HUES48 (cell line): ENCODE results near the gene JADE2.
A peak's percentile ranks its signal among the peaks of the same experiment; 100 is the strongest.

Source experiments
- H3K27ac ChIP-seq: one replicate; pipeline ENCODE4 v1.7.0; 2013; ENCODE audit warnings: low read depth, low read length, inconsistent platforms
- H3K27me3 ChIP-seq: 2 replicates; pipeline ENCODE4 v1.6.1; 2013; ENCODE audit warnings: mild to moderate bottlenecking, low read length; ENCODE audit not compliant: control insufficient read depth, insufficient read depth
- H3K36me3 ChIP-seq: 2 replicates; pipeline ENCODE4 v1.6.1; 2013; ENCODE audit warnings: low read length; ENCODE audit not compliant: control insufficient read depth, insufficient read depth
- H3K4me1 ChIP-seq: 2 replicates; pipeline ENCODE4 v1.6.1; 2013; ENCODE audit warnings: mild to moderate bottlenecking, low read length; ENCODE audit not compliant: control insufficient read depth, insufficient read depth
- H3K4me3 ChIP-seq: 2 replicates; pipeline ENCODE4 v1.5.1; 2013; ENCODE audit warnings: mild to moderate bottlenecking, low read depth, low read length
- H3K9ac ChIP-seq: 2 replicates; pipeline ENCODE4 v1.6.1; 2013; ENCODE audit warnings: mild to moderate bottlenecking, low read depth, low read length, moderate library complexity
- H3K9me3 ChIP-seq: 2 replicates; pipeline ENCODE4 v1.6.1; 2013; ENCODE audit warnings: low read length; ENCODE audit not compliant: control insufficient read depth, insufficient read depth

JADE2 gene

DNA sequence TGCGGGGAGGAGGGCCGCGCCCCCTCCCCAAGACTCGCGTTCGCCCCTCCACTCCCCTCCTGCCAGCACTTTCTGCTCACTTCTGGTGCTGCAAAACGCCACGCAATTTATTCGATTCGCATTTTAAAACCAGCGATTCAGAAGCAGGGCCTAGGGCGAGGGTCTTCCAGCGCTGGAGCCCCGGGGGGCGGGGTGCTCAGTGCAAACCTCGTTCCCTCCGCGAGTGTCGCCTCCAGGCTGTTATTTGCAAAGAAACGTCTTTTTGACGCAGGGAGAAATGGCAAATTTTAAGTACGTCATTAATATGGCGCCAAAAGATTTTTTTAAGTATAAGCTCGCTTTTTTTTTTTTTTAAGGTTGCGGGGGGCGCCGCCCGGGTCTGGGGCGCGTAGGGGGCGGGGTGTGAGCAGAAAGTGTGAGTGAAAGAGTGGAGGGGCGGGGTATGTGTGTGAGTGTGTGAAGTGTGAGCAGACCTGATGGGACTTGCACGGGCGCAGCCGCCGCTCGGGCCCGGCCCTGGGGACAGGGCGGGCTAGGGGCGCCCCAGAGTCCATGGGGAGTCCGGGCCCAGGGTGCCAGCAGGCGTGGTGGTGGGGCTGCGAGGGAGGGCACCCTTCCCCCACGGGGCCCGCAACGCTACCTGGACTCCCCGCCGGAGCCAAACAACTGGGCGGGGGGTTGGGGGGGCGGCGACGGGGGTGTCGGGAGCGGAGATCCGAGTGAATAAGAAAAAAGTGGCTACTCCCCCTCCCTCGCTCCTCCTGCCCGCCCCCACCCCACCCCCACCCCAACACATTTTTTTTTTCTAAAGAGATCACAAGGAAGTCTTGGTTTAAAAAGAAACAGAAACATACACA is at the start of gene JADE2:
JADE2 (plus strand) TSS at position 845 of the 857 bp plus-strand sequence. CDS start 10,188 bp downstream, outside the sequence.
- Histone ChIP-seq H3K36me3 (no peaks in the 10 kb centered on the region), H3K27ac (peak within 1 kb of the TSS; percentile 98), H3K4me3 (peak within 1 kb of the TSS; percentile 89), H3K9me3 (no peaks in the 10 kb centered on the region), H3K27me3 (no peaks in the 10 kb centered on the region; the same call in 1 of the 2 replicates), H3K4me1 (peaks cover 36% of the 10 kb centered on the region), H3K9ac (peak within 1 kb of the TSS; percentile 85)

DNA sequence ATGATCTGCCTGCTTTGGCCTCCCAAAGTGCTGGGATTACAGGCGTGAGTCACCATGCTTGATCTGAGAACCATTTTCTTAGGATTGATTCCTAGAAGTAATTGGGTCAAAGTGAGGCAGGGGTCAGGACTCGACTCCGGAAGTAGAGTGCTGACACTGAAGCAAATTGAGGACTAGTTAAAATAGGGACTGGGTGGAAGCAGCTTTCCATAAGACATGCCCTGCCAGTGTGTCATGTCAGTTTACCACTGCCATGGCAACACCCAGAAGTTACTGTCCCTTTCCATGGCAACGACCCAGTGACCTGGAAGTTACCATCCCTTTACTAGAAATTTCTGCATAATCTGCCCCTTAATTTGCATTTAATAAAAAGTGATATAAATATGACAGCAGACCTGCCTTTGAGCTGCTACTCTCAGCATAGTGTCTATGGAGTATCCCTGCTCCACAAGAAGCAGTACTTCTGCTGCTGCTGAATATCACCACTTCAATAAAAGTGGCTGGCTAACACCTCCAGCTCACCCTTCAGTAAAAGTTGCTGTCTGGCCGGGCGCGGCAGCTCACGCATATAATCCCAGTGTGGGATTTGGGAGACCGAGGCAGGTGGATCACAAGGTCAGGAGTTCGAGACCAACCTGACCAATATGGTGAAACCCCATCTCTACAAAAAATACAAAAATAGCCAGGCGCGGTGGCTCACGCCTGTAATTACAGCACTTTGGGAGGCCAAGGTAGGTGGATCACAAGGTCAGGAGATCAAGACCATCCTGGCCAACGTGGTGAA is 47.8 kb upstream of the JADE2 start:
- no peaks in the 10 kb centered on the region for H3K27me3 ChIP-seq

DNA sequence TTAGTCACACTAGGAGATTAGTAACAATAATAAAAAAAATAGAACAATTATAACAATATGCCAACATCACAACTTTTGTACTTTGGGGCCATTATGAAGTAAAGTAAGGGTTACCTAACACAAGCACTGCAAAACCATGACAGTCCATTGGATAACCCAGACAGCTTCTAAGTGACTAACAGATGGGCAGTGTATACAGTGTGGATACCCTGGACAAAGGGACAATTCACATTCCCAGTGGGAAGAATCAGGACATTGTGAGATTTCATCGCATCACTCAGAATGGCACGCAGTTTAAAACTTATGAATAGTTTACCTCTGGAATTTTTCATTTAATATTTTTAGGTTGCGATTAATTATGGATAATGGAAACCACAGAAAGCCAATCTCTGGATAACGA is 45.6 kb upstream of the JADE2 start:
- Histone ChIP-seq H3K4me1 (no peaks in the 10 kb centered on the region), H3K27ac (no peak overlapping the region), H3K9ac (no peak overlapping the region), H3K9me3 (no peaks in the 10 kb centered on the region), H3K27me3 (no peaks in the 10 kb centered on the region), H3K36me3 (no peaks in the 10 kb centered on the region), H3K4me3 (no peak overlapping the region)

More for the DNA sequence above, 47.8 kb upstream of the JADE2 start:
- H3K27ac ChIP-seq, result no peak overlapping the region
- no peaks in the 10 kb centered on the region for H3K9me3 ChIP-seq
- no peaks in the 10 kb centered on the region for H3K4me1 ChIP-seq
- no peak overlapping the region for H3K4me3 ChIP-seq
- H3K36me3 ChIP-seq, result no peaks in the 10 kb centered on the region
- no peak overlapping the region for H3K9ac ChIP-seq

DNA sequence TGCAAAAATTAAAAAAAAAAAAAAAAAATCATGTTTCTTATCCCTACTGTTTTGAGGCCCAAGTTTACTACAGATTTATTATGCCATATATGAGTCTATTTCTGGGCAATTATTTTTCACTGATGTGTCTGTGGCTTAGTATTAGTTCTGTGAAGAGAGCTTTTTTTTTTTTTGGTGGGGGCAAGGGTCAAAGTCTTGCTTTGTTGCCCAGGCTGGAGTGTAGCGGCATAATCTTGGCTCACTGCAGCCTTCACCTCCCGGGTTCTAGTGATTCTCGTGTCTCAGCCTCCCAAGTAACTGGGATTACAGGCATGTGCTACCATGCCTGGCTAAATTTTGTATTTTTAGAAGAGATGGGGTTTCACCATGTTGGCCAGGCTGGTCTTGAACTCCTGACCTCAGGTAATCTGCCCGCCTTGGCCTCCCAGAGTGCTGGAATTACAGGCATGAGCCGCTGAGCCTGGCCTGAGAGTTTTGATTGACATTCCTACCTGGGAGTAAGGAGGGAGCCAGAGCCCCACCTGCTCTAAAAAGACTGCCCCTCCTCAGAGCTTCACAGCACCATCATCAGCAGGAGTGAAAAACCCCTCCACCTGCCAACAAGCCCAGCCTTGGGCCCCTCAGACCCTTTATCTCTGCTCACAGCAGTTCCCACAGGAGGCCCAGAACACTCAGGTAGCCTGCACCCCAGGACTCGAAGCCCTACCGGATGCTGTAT is 36.1 kb upstream of the JADE2 start:
- Histone ChIP-seq H3K9ac (no peak overlapping the region), H3K4me1 (no peaks in the 10 kb centered on the region), H3K9me3 (no peaks in the 10 kb centered on the region), H3K27me3 (no peaks in the 10 kb centered on the region), H3K27ac (no peak overlapping the region), H3K36me3 (no peaks in the 10 kb centered on the region), H3K4me3 (no peak overlapping the region)

DNA sequence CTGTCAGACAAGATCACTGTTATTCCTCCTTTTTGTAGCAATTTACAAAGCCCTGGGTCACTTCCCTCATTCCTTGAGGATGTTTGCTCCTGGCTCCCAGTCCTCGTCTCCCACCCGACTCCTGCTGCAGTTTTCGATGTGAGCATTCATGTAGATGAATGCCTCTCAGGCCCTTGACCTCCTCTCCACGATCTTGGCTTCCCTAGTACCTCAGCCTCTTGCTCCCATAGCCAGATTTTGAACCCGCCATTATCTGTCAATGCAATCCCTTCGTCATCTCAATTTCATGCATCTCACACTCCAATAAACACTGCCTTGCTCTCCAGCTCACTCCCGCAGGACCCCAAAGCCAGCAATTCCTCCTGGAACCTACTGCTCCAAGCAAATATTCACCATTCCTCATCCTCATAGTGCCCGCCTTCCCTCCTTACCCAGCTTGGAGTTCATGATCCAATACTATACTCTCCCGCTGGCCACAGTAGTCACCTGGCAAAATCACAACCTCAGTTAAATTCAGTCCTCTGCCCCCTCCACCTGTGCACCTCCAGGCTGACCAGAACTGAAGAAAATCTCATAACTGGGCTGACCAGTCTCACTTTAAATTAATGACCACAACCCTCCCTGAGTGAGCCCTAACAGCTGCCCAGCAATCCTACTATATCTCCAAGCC is 35.1 kb upstream of the JADE2 start:
- H3K4me1 ChIP-seq, result no peaks in the 10 kb centered on the region
- no peak overlapping the region for H3K27ac ChIP-seq
- H3K36me3 ChIP-seq, result no peaks in the 10 kb centered on the region
- no peaks in the 10 kb centered on the region for H3K27me3 ChIP-seq
- no peak overlapping the region for H3K4me3 ChIP-seq
- H3K9ac ChIP-seq, result no peak overlapping the region
- no peaks in the 10 kb centered on the region for H3K9me3 ChIP-seq

DNA sequence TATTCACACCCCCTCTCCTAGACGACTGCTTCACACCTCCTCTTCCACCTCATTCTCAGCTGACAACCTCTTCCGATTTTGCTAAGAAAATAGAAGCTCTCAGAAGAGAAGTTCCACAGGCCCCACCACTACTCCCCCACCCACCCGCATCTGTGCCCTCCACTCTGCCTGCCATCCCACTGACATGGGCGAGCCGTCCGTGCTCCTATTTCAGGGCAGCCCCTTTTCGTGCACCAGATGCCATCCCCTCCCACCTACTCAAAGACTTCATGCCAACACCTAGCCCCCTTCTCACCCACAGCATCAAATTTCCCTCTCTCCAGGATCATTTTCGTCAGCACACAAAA is 34.6 kb upstream of the JADE2 start:
- Histone ChIP-seq H3K27ac (no peak overlapping the region), H3K27me3 (no peaks in the 10 kb centered on the region), H3K4me3 (no peak overlapping the region)

DNA sequence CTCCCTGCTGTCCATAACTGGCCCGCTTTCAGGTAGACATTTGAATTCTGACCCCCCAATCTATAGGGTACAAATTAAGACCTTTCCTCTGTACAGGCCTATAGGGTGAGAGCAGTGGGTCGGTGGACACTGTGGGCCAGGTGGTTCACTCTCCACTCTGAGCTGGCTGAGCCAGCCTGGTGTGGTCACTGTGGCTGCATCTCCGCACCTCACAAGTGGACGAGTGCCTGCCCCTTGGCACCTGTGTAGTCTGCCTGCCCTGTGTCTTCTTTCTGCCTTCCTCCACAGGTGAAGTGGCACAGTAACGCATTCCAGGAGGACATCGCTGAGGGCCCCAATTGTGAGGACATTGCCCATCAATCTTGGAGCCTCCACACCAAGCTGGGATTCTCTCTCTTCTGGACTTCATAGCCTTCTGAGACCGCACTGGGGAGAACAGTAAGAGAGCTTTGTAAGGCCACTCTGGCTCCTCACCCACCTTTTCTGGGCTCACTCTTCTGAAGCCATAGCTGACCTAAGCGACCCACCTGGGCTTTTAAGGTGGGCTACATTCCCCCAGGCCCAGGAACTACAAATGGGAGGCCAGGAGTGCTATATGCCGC is 33.5 kb upstream of the JADE2 start:
- H3K4me3 ChIP-seq, result no peak overlapping the region
- H3K4me1 ChIP-seq, result no peaks in the 10 kb centered on the region
- H3K9me3 ChIP-seq, result no peaks in the 10 kb centered on the region
- no peaks in the 10 kb centered on the region for H3K36me3 ChIP-seq
- H3K9ac ChIP-seq, result no peak overlapping the region
- H3K27me3 ChIP-seq, result no peaks in the 10 kb centered on the region
- H3K27ac ChIP-seq, result no peak overlapping the region

More for the DNA sequence above, 34.6 kb upstream of the JADE2 start:
- no peaks in the 10 kb centered on the region for H3K36me3 ChIP-seq
- H3K4me1 ChIP-seq, result no peaks in the 10 kb centered on the region
- H3K9ac ChIP-seq, result no peak overlapping the region
- H3K9me3 ChIP-seq, result no peaks in the 10 kb centered on the region

DNA sequence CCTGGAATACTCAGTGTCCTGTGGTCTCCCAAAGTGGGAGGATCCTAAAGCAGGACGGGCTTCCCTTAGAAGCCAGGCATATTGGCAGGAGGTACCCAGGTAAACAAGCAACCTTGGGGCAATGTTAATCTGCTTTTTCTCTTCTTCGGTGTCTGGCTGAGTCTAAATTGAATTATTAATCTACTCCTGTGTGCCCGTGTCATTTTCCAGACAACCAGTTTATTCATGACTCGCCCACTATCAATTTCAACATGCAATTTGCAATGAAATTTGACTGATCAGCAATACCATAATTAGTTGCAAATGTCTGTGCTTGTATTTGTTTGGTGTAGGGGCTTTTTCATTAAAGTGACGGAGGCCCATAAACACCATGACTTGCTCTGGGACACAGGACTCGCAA is 32.9 kb upstream of the JADE2 start:
- H3K27ac ChIP-seq, result no peak overlapping the region
- H3K4me1 ChIP-seq, result no peaks in the 10 kb centered on the region
- no peak overlapping the region for H3K9ac ChIP-seq
- no peaks in the 10 kb centered on the region for H3K9me3 ChIP-seq
- H3K27me3 ChIP-seq, result no peaks in the 10 kb centered on the region
- H3K36me3 ChIP-seq, result no peaks in the 10 kb centered on the region
- no peak overlapping the region for H3K4me3 ChIP-seq

DNA sequence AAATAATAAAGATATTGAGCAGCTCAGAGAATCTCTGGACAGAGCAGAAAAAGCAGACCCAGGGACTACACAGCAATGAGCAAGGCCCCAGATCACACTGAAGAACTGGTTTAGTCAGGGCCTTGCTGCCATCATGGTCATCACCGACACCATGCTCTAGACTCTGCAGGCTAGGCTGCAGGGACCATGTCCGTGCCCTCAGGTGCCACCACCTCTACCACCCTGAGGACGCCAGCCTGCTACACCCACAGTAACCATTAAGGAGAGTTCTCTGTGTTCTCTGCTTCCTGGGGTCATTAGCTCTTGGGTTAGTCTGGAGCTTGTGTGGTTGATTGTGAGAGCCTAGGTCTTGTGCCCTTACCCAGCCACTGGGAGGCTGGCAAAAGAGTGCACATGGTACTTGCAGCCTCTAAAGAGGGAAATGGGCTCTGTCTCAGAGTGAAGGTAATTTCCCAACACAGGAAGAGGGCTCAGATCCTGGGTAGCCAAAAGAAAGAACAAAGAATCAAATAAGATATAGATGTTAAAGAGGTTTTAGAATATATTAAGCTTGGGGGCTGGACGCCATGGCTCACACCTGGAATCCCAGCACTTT is 31.9 kb upstream of the JADE2 start:
- Histone ChIP-seq H3K9me3 (no peaks in the 10 kb centered on the region), H3K36me3 (no peaks in the 10 kb centered on the region), H3K4me1 (no peaks in the 10 kb centered on the region), H3K27me3 (no peaks in the 10 kb centered on the region), H3K9ac (no peak overlapping the region), H3K4me3 (no peak overlapping the region), H3K27ac (no peak overlapping the region)

DNA sequence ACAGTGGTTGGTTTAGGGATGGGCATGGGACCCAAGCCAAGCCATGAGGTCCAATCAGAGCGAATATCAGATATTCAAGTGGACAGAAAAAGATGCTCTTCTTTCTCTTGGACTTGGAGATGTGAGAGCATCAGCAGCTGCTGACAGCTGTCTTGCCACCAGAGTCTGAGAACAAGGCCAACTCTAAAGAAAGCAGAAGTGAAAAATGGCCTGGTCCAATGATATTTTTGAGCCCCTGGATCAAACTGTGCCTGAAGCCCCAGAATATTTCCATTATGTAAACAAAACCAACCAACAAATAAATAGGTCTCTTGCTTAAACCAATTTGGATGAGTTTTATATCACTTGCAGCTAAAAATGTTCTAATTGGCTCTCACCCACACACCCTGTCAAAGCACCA is 30.7 kb upstream of the JADE2 start:
- no peak overlapping the region for H3K27ac ChIP-seq
- no peaks in the 10 kb centered on the region for H3K4me1 ChIP-seq
- no peak overlapping the region for H3K4me3 ChIP-seq
- H3K27me3 ChIP-seq, result no peaks in the 10 kb centered on the region
- H3K9ac ChIP-seq, result no peak overlapping the region
- H3K9me3 ChIP-seq, result no peaks in the 10 kb centered on the region
- H3K36me3 ChIP-seq, result no peaks in the 10 kb centered on the region
